Stomach (tissue), 4 donors: ENCODE data around the gene CASP3.

Experiments used
- EP300 ChIP-seq: sonication (generic); formaldehyde crosslinking; IDR thresholded peaks from one replicate; pipeline ENCODE4 v1.6.1; 2017; ENCODE audit warnings: antibody characterized with exemption
- POLR2A ChIP-seq, 4 donors: fragments of 450-650 bp; IDR thresholded peaks; one replicate each; pipeline ENCODE4 v1.6.1; 2016; ENCODE audit warnings: antibody characterized with exemption in 4 of 4, control low read depth in 2 of 4, mild to moderate bottlenecking in 1 of 4, moderate library complexity in 1 of 4
- POLR2AphosphoS5 ChIP-seq, 3 donors: sonication (generic); formaldehyde crosslinking; IDR thresholded peaks; one replicate each; pipeline ENCODE4 v1.6.1; 2016; ENCODE audit warnings: antibody characterized with exemption in 3 of 3
- TF ChIP-seq, protein P1 (sequence below), 7 experiments: fragments of 450-650 bp in 4 of 7; fragments of 200-600 bp in 3 of 7; sonication (generic) in 3 of 7; IDR thresholded peaks; one replicate each; pipeline ENCODE4 v1.5.1; 2016 to 2019; ENCODE audit warnings: antibody characterized with exemption in 7 of 7, control low read depth in 2 of 7, mild to moderate bottlenecking in 1 of 7

DNA sequence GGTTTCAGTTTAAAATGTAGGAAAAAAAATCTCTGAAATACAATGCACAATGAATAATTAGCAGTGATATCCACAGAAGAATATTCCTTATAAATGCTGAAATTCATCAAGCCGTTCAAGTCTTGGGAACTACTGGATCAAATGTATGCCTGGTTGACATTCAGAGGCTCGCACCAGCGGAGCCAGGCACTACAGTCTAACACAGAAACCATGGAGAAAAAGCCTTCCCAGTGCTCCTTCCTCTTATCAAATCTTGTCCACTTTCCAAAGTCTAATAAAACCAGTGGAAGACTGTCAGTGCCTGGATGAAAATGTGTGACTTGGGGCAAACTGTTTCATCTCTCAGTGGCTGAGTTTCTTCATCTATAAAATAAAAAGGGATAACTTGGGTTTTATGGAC is 48.7 kb upstream of the CASP3 start:
- TF ChIP-seq POLR2A (IDR thresholded peaks at IDR 0.05) (no peak), EP300 (no peak), POLR2AphosphoS5 (IDR thresholded peaks at IDR 0.05) (no peak)
- TF ChIP-seq, protein P1, sequence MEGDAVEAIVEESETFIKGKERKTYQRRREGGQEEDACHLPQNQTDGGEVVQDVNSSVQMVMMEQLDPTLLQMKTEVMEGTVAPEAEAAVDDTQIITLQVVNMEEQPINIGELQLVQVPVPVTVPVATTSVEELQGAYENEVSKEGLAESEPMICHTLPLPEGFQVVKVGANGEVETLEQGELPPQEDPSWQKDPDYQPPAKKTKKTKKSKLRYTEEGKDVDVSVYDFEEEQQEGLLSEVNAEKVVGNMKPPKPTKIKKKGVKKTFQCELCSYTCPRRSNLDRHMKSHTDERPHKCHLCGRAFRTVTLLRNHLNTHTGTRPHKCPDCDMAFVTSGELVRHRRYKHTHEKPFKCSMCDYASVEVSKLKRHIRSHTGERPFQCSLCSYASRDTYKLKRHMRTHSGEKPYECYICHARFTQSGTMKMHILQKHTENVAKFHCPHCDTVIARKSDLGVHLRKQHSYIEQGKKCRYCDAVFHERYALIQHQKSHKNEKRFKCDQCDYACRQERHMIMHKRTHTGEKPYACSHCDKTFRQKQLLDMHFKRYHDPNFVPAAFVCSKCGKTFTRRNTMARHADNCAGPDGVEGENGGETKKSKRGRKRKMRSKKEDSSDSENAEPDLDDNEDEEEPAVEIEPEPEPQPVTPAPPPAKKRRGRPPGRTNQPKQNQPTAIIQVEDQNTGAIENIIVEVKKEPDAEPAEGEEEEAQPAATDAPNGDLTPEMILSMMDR (IDR thresholded peaks at IDR 0.05) = no peak
